ENCODE data around the gene SCARF2.

SCARF2 gene

DNA sequence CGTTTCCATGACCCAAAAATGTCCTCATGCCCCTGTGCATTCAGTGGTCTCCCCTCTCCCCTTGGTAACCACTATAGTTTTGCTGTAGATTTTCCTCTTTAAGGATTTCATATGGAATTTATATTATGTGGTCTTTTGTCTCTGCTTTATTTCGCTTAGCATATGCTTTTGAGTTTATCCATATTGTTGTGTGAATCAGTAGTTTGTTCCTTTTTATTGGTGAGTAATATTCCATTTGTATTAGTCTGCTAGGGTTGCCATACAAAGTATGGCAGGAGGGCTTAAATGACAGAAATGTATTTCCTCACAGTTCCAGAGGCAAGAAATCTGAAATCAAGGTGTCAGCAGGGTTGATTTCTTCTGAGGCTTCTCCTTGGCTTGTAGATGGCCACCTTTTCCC is 40.1 kb downstream of the SCARF2 start:
- H3K4me3 ChIP-seq (ENCODE audit: low read depth in 1 of 2, low read length in 2 of 2): no peak overlapping the region
- H3K9me3 ChIP-seq (ENCODE audit: insufficient read depth, low read length, severe bottlenecking): no peaks in the 10 kb centered on the region
- no peaks in the 10 kb centered on the region for H3K27me3 ChIP-seq (ENCODE audit: insufficient read depth, low read length, poor library complexity)
- DNase-seq: no peak
- no peak overlapping the region for H2AFZ ChIP-seq (ENCODE audit: low read depth, low read length)
- H3K9ac ChIP-seq (ENCODE audit: low read depth, low read length): no peak overlapping the region
- H3K36me3 ChIP-seq (ENCODE audit: insufficient read depth, low read length): peaks cover 33% of the 10 kb centered on the region
- TF ChIP-seq, protein P1, sequence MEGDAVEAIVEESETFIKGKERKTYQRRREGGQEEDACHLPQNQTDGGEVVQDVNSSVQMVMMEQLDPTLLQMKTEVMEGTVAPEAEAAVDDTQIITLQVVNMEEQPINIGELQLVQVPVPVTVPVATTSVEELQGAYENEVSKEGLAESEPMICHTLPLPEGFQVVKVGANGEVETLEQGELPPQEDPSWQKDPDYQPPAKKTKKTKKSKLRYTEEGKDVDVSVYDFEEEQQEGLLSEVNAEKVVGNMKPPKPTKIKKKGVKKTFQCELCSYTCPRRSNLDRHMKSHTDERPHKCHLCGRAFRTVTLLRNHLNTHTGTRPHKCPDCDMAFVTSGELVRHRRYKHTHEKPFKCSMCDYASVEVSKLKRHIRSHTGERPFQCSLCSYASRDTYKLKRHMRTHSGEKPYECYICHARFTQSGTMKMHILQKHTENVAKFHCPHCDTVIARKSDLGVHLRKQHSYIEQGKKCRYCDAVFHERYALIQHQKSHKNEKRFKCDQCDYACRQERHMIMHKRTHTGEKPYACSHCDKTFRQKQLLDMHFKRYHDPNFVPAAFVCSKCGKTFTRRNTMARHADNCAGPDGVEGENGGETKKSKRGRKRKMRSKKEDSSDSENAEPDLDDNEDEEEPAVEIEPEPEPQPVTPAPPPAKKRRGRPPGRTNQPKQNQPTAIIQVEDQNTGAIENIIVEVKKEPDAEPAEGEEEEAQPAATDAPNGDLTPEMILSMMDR (IDR thresholded peaks at IDR 0.05; ENCODE audit: borderline replicate concordance, extremely low read depth, low read length, poor library complexity, severe bottlenecking): no peak
- TF ChIP-seq EZH2 (IDR thresholded peaks at IDR 0.05; ENCODE audit: borderline replicate concordance, low read depth, low read length, severe bottlenecking): no peak
- no peak overlapping the region for H3K27ac ChIP-seq (ENCODE audit: low read length)
- peaks cover 38% of the 10 kb centered on the region for H3K4me1 ChIP-seq (ENCODE audit: insufficient read depth, low read length)
- H4K20me1 ChIP-seq (ENCODE audit: insufficient read depth, low read length): peaks cover 14% of the 10 kb centered on the region
- no peak overlapping the region for H3K4me2 ChIP-seq (ENCODE audit: insufficient read depth, low read length)
- peaks cover 64% of the 10 kb centered on the region for H3K79me2 ChIP-seq (ENCODE audit: insufficient read depth, low read length)
- no peak for ATAC-seq (ENCODE audit: insufficient read depth, low read depth)

DNA sequence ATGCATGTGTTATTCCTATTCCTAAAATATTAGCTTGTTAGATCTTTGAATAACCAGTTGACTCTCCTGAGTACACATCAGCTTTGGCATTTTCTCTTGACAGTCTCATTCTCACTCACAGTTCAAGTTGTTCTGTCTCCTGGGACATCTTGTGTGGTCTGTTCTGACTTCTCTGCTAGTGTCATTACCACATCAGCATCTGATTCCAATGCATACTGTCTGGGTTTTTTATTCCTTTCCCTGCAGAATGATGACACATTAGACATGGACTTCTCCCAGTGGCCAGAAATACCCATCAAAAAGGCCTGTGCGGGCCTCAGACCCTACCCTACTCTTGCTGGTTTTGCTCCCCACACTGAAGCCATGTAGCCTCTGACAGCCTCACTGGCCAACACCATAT is 41.0 kb downstream of the SCARF2 start:
- Histone ChIP-seq H3K9me3 (ENCODE audit: insufficient read depth, low read length, severe bottlenecking) (no peaks in the 10 kb centered on the region), H3K79me2 (ENCODE audit: insufficient read depth, low read length) (peaks cover 64% of the 10 kb centered on the region), H3K27ac (ENCODE audit: low read length) (no peak overlapping the region), H3K36me3 (ENCODE audit: insufficient read depth, low read length) (peaks cover 26% of the 10 kb centered on the region), H4K20me1 (ENCODE audit: insufficient read depth, low read length) (peaks cover 14% of the 10 kb centered on the region), H3K4me3 (ENCODE audit: low read depth in 1 of 2, low read length in 2 of 2) (no peak overlapping the region; a peak in 1 of 4 replicates), H3K27me3 (ENCODE audit: insufficient read depth, low read length, poor library complexity) (no peaks in the 10 kb centered on the region), H3K4me1 (ENCODE audit: insufficient read depth, low read length) (peaks cover 38% of the 10 kb centered on the region), H3K4me2 (ENCODE audit: insufficient read depth, low read length) (peak overlapping the region; percentile 70; the same call in 1 of the 2 replicates), H2AFZ (ENCODE audit: low read depth, low read length) (no peak overlapping the region), H3K9ac (ENCODE audit: low read depth, low read length) (no peak overlapping the region)
- ATAC-seq (ENCODE audit: insufficient read depth, low read depth): no peak
- TF ChIP-seq, protein P1 (IDR thresholded peaks at IDR 0.05; ENCODE audit: borderline replicate concordance, extremely low read depth, low read length, poor library complexity, severe bottlenecking): no peak
- TF ChIP-seq EZH2 (IDR thresholded peaks at IDR 0.05; ENCODE audit: borderline replicate concordance, low read depth, low read length, severe bottlenecking): no peak
- no peak for DNase-seq

DNA sequence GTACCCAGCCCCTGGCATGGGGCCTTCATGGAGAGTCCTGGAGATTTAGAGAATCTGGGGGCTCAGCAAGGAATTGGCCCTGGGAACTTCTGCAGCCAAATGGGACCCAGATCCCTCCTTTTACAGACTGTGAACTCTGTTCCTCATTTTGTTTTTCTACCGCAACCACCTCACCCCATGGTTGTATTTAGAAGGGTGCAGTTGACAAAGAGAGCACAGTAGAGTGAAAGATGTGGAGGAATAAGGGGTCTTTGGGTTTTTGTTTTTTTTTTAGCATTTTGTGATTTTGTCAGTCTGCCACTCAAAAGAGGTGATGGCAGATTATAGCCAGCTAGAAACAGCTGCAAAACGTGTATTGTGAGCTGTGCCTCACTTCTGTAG is 41.7 kb downstream of the SCARF2 start:
- ATAC-seq (ENCODE audit: insufficient read depth, low read depth): no peak
- Histone ChIP-seq H3K27ac (ENCODE audit: low read length) (no peak overlapping the region), H3K4me2 (ENCODE audit: insufficient read depth, low read length) (peak overlapping the region; percentile 70), H3K79me2 (ENCODE audit: insufficient read depth, low read length) (peaks cover 61% of the 10 kb centered on the region), H2AFZ (ENCODE audit: low read depth, low read length) (no peak overlapping the region), H3K27me3 (ENCODE audit: insufficient read depth, low read length, poor library complexity) (no peaks in the 10 kb centered on the region), H4K20me1 (ENCODE audit: insufficient read depth, low read length) (peaks cover 11% of the 10 kb centered on the region), H3K9me3 (ENCODE audit: insufficient read depth, low read length, severe bottlenecking) (no peaks in the 10 kb centered on the region), H3K36me3 (ENCODE audit: insufficient read depth, low read length) (peaks cover 18% of the 10 kb centered on the region), H3K4me3 (ENCODE audit: low read depth in 1 of 2, low read length in 2 of 2) (peak overlapping the region in 1 of 2 experiments; percentile 75; a peak in 2 of 4 replicates), H3K4me1 (ENCODE audit: insufficient read depth, low read length) (peaks cover 38% of the 10 kb centered on the region), H3K9ac (ENCODE audit: low read depth, low read length) (peak overlapping the region; percentile 82)
- no peak for DNase-seq
- TF ChIP-seq EZH2 (IDR thresholded peaks at IDR 0.05; ENCODE audit: borderline replicate concordance, low read depth, low read length, severe bottlenecking): no peak
- TF ChIP-seq, protein P1 (IDR thresholded peaks at IDR 0.05; ENCODE audit: borderline replicate concordance, extremely low read depth, low read length, poor library complexity, severe bottlenecking): no peak
